NCI-H524 treated with DMSO at 0.1 percent for 48 hours (cell line): Measurements from ENCODE around the gene DOCK4.

Experiments used
- DNase-seq: peaks from one replicate; lab custom pipeline; 2025; lab: John Stamatoyannopoulos, UW

DOCK4 gene

DNA sequence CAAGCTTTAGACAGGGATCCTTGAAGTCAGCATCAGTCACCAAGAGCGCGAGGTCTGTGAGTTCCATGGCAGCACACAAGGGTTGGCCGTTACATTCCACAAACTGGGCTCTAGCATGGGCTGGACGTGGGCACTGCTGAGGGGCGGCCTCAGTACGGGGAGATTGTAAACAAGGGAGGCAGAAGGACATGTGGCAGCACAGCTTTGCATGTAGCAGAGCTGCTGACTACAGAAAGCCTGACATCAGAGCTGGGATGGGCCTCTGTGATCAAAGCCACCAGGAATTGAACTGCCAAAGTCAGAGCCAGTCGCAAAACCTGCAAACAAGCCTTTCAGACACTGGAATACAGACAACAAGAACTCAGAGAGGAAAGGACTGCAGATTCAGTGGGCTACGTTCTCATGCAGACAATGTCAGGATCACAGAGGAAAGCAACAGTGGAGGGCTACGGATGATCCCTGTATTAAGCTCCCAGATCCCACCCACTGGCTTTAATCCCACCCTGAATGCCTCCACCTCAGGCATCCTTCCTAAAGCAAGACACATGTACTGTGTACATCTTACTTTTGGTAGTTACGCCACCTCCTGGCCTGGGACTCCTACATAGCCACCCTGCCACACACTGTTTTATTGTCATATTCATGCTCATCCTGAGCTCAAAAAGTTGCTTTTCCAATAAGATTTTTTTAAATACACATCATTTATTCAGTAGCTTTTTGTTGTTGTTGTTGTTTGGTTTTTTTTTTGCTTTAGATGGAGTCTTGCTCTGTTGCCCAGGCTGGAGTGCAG lies 352.8 kb downstream of the DOCK4 start:
- no peak for DNase-seq

- DNase-seq = no peak
These were observed 354.1 kb downstream of the DOCK4 start for GRCh38 chr7:111852081-111852480.

DNA sequence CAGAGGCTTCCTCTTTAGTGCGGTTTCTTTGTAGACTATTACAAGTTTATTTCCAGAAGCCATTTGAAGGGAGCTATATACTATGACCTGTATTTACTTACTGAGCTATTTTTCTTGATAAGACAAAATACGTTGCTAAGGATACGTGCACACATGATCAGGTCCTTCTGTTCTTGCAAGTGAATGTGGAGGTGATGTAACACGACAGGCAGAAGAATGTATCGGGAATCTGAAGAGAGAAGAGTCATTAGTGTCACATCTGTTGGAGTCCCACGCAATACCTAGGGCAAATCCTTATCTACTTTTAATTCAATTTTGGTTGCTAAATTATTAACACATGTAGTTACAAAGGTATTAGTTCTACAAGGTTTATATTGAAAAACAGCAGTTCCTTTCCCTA lies 359.3 kb downstream of the DOCK4 start:
- DNase-seq = no peak

- DNase-seq = no peak
These were observed 360.3 kb downstream of the DOCK4 start for GRCh38 chr7:111845853-111846252.

DNA sequence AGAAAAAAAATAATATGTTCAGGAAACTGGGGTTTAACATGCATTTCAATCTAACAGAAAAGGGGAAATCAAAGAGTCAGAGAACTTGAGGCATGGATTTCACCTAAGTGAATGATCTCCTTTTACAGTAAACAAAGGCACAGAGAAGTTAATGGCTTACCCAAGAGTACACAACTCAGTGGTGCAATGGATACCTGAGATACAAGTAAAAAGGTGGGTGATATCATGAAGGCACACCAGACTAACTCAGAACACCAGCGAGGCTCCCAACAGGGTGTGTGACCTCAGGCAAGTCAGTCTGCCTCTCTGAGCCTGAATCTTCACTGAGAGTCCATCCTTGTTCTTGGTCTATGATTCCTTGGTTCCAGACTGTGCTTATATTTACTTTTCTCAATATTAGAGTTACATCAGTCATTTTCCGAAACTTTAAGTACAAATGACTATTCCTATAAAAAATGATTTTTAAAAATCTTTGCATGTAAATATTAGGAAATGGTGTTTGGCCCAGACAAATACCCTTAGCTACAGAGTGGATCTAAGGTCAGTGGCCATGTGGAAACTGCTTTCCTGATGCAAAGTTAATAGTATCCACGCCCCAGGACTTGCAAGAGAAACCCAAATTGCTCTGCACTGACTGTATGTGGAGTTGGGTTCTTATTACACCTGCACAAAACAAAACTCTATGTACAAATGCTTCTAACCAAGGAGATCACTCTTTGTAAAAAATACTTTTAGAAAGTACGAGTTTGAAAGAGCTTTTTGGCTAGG lies 361.1 kb downstream of the DOCK4 start:
- no peak for DNase-seq

DNA sequence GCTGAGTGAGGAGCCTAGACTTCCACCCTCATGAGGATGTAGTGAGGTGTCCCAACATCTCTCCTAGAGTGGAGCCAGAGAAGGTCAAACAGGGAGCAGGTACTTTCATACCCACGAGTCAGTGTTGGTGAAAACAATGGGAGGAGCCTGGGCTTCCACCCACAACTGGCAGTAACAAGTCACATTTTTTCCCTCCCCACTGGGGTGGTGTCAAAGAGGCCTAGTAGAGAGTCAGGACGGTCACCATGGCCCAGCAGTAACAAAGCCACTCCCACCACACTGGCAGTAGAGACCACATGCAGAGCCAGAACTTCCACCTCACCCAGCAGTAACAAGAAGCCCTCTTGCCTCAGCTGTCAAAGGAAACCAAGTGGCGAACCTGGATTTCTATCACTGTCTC lies 363.7 kb downstream of the DOCK4 start:
- no peak for DNase-seq

- DNase-seq = no peak
These were observed 364.5 kb downstream of the DOCK4 start for GRCh38 chr7:111841596-111842205.

- DNase-seq = no peak
These were observed 365.7 kb downstream of the DOCK4 start for GRCh38 chr7:111840528-111840927.

DNA sequence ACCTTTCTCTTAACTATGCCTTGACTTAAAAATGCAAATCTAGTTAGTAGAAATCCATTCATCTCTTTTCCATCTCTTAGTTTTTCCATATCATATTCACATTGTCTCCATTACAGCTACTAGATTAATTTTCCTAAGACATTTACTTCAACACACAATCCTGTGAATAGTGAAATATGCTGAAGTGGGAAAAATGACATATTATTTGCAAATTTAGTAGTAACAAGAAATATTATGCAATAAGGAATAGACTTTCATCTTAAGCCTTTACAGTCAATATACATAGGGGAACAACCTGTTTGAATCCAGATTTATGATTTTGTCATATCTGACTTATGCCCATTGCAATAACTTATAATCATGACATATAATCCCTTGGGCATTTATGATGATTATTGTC lies 366.9 kb downstream of the DOCK4 start:
- DNase-seq = no peak

GRCh38 chr7:111836592-111836991 lies 369.6 kb downstream of the DOCK4 start:
- DNase-seq = no peak

GRCh38 chr7:111835066-111835465 lies 371.1 kb downstream of the DOCK4 start:
- no peak for DNase-seq

GRCh38 chr7:111834367-111834766 lies 371.8 kb downstream of the DOCK4 start:
- DNase-seq = no peak

GRCh38 chr7:111833466-111833865 lies 372.7 kb downstream of the DOCK4 start:
- DNase-seq = no peak

GRCh38 chr7:111832174-111832573 lies 374.0 kb downstream of the DOCK4 start:
- no peak for DNase-seq

GRCh38 chr7:111829221-111829620 lies 377.0 kb downstream of the DOCK4 start:
- no peak for DNase-seq

DNA sequence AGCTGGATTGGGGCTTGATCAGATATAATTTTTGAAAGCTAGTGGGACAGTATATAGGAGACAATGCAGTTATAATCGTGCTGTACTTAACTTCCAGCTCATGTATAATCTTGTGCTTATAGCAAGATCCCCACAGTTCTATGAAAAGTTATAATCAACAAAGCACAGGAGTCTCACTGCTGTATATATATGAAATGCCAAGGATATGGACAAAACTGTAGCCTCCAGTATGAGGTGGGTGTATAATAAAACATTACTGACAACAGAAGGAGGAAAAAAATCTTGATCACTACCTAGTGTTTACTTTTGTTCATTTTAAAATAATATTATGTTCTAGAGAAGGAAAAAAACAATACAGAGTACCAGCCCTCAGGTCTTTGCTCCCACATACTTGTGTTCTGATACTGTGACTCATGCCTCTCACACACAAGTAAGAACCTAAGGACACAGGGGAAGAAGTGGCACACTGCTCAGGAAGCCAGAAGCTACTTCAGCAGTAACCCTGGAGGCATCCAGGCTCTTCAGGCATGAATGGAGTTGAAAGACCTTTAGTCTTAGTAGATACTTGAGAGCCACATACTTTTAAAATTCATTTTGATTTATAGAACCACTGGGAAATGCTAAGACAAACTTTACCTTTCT lies 378.2 kb downstream of the DOCK4 start:
- DNase-seq = no peak

GRCh38 chr7:111825046-111825445 lies 381.2 kb downstream of the DOCK4 start:
- no peak for DNase-seq

GRCh38 chr7:111823826-111824225 lies 382.4 kb downstream of the DOCK4 start:
- no peak for DNase-seq

DNA sequence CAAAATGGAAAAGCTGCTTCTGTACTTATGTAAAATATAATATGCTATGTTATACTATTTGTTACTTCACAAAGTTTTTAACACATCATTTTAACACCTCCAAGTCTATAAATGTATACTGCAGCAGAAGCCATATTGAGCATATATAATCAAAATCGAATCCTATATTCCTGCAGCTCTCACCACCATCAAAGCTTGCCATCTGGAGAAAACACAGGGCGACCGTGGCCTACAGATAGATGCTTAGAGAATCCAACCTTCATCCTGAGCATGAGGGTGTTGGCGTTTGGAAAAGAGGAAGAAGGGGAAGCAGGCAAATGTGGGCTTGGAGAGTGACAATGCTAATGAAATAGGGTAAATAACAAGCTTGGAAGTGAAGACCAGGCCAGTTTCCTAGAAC lies 385.2 kb downstream of the DOCK4 start:
- no peak for DNase-seq

- DNase-seq = no peak
These were observed 385.6 kb downstream of the DOCK4 start for GRCh38 chr7:111820621-111821020.

DNA sequence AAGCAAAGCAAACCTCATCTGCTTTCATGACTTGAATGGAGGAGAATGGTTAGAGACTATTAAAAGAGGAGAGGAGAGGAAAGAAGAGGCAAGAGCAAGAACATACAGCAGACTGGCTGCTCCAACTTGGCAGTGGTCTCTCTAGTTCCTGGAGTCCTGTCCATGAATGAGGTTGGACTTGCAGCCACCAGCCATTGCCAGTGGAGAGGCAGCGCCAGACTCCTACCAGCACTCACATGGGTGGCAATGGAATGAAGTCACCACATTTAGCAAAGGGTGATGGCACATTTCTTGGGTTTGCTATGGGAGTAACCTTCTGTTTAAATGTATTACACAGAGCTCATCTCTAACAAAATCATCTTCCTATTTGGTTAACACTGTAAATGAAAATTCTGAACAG lies 386.1 kb downstream of the DOCK4 start:
- no peak for DNase-seq

DNA sequence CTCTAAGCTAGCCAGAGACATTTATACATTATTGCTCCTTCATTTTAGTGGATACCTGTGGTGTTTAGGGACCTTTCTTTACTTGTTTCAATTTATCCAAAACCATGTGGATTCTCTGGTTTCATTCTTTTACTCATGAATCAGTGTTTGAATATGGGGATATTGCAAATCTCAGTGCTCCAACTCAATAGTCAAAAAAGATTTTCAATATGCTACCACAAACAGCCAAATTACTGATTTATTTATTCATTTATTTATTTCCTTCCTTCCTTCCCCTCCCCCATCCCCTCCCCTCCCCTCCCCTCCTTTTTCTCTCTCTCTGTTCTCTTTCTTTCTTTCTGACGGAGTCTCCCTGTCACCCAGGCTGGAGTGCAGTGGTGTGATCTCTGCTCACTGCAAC lies 390.8 kb downstream of the DOCK4 start:
- no peak for DNase-seq

- DNase-seq = no peak
These were observed 392.9 kb downstream of the DOCK4 start for GRCh38 chr7:111813306-111813705.
